ENCODE measurements around the gene UBR2. TPM values are rescaled to one million over a fixed set of nuclear protein-coding genes. Genes with fewer than 3 reads are reported as not detected.
A peak's percentile ranks its signal among the peaks of the same experiment; 100 is the strongest.

UBR2 gene
- total RNA-seq, 1 donor from 2014 or later = 40.8 TPM

GRCh38 chr6:42539135-42539534 lies 24.7 kb upstream of the UBR2 start:
- DNase-seq (no peak), ATAC-seq (ENCODE audit: low read depth) (no peak)
- no peak overlapping the region for H3K27ac Mint-ChIP-seq
- TF ChIP-seq, protein P1, sequence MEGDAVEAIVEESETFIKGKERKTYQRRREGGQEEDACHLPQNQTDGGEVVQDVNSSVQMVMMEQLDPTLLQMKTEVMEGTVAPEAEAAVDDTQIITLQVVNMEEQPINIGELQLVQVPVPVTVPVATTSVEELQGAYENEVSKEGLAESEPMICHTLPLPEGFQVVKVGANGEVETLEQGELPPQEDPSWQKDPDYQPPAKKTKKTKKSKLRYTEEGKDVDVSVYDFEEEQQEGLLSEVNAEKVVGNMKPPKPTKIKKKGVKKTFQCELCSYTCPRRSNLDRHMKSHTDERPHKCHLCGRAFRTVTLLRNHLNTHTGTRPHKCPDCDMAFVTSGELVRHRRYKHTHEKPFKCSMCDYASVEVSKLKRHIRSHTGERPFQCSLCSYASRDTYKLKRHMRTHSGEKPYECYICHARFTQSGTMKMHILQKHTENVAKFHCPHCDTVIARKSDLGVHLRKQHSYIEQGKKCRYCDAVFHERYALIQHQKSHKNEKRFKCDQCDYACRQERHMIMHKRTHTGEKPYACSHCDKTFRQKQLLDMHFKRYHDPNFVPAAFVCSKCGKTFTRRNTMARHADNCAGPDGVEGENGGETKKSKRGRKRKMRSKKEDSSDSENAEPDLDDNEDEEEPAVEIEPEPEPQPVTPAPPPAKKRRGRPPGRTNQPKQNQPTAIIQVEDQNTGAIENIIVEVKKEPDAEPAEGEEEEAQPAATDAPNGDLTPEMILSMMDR (IDR thresholded peaks at IDR 0.05) = no peak
- H3K27me3 Mint-ChIP-seq = no peaks in the 10 kb centered on the region
- no peaks in the 10 kb centered on the region for H3K9me3 Mint-ChIP-seq
- no peak overlapping the region for H3K4me3 Mint-ChIP-seq
- no peaks in the 10 kb centered on the region for H3K4me1 Mint-ChIP-seq
- POLR2A ChIA-PET = no interaction called here
- intact Hi-C loops (cut with micrococcal nuclease) = no loop called here
- no peaks in the 10 kb centered on the region for H3K36me3 Mint-ChIP-seq (ENCODE audit: low read depth)
- CTCF ChIA-PET = no interaction called here

GRCh38 chr6:42545226-42545773 lies 18.5 kb upstream of the UBR2 start:
- intact Hi-C loops (cut with micrococcal nuclease) = loop anchor here (5.0 kb wide), 1 partner anchor 763 kb away; the partner anchor contains the start of gene PRICKLE4
- DNase-seq = no peak
- ATAC-seq (ENCODE audit: low read depth) = no peak
- Mint-ChIP-seq H3K4me1 (peaks cover 12% of the 10 kb centered on the region), H3K9me3 (no peaks in the 10 kb centered on the region), H3K4me3 (no peak overlapping the region), H3K27me3 (no peaks in the 10 kb centered on the region), H3K36me3 (ENCODE audit: low read depth) (no peaks in the 10 kb centered on the region), H3K27ac (no peak overlapping the region)
- CTCF ChIA-PET = no interaction called here
- TF ChIP-seq, protein P1 (IDR thresholded peaks at IDR 0.05) = no peak
- POLR2A ChIA-PET = interaction anchor here (0.6 kb wide), 1 partner anchor 23 kb away, joined by 5 read pairs; no protein-coding TSS in a partner anchor

- DNase-seq = peak; percentile 90
- Mint-ChIP-seq H3K4me1 (peaks cover 12% of the 10 kb centered on the region), H3K9me3 (no peaks in the 10 kb centered on the region), H3K27ac (peak overlapping the region; percentile 83), H3K4me3 (peak overlapping the region; percentile 81), H3K36me3 (ENCODE audit: low read depth) (no peaks in the 10 kb centered on the region), H3K27me3 (no peaks in the 10 kb centered on the region)
- TF ChIP-seq, protein P1 (IDR thresholded peaks at IDR 0.05) = peak; percentile 90
- ChIA-PET CTCF (interaction anchor here (0.6 to 3.9 kb wide), 67 partner anchors 9 to 504 kb away, joined by 3 to 57 read pairs (median 4); partner anchors contain the start of genes MRPS10 and UBR2), POLR2A (interaction anchor here (0.6 to 2.7 kb wide), 10 partner anchors 15 to 347 kb away, joined by 3 to 26 read pairs (median 4); partner anchors contain the start of gene UBR2)
- ATAC-seq (ENCODE audit: low read depth) = peak; percentile 99
- intact Hi-C loops (cut with micrococcal nuclease) = loop anchor here (1.0 to 5.0 kb wide), 8 partner anchors 16 to 765 kb away; partner anchors contain the start of genes MRPS10 and PRICKLE4
These were observed 16.2 kb upstream of the UBR2 start for GRCh38 chr6:42547407-42548329.

GRCh38 chr6:42550277-42550676 lies 13.6 kb upstream of the UBR2 start:
- Mint-ChIP-seq H3K27ac (no peak overlapping the region), H3K4me1 (peaks cover 12% of the 10 kb centered on the region), H3K9me3 (no peaks in the 10 kb centered on the region), H3K27me3 (no peaks in the 10 kb centered on the region), H3K36me3 (ENCODE audit: low read depth) (no peaks in the 10 kb centered on the region), H3K4me3 (no peak overlapping the region)
- no peak for DNase-seq
- ChIA-PET POLR2A (no interaction called here), CTCF (no interaction called here)
- TF ChIP-seq, protein P1 (IDR thresholded peaks at IDR 0.05) = no peak
- ATAC-seq (ENCODE audit: low read depth) = no peak
- intact Hi-C loops (cut with micrococcal nuclease) = no loop called here

GRCh38 chr6:42551217-42551616 lies 12.6 kb upstream of the UBR2 start:
- no peak for DNase-seq
- no peak for ATAC-seq (ENCODE audit: low read depth)
- Mint-ChIP-seq H3K36me3 (ENCODE audit: low read depth) (no peaks in the 10 kb centered on the region), H3K27ac (no peak overlapping the region), H3K4me3 (no peak overlapping the region), H3K9me3 (no peaks in the 10 kb centered on the region), H3K27me3 (no peaks in the 10 kb centered on the region), H3K4me1 (peaks cover 15% of the 10 kb centered on the region)
- intact Hi-C loops (cut with micrococcal nuclease) = no loop called here
- TF ChIP-seq, protein P1 (IDR thresholded peaks at IDR 0.05) = no peak
- POLR2A ChIA-PET = interaction anchor here (0.8 kb wide), 1 partner anchor 176 kb away, joined by 5 read pairs; no protein-coding TSS in a partner anchor
- CTCF ChIA-PET = no interaction called here

Measured in activated B cell treated with CpG ODN at 0.5 μM for 24 hours (primary cell).